ENCODE data around the gene GAPT. TPM values are rescaled to one million over a fixed set of nuclear protein-coding genes. Genes with fewer than 3 reads are reported as not detected.
"Not testable (repeated sequence)": the region's sequence is repeated elsewhere in the genome, so short reads cannot be mapped to it uniquely, and the experiment has no call there.

The GAPT gene
- total and polyA plus RNA-seq, 11 donors = 0.09 to 1.4 (median 0.39) TPM; not detected in 3

GRCh38 chr5:58530942-58531490, 39.8 kb downstream of the GAPT start:
- DNase-seq = no peak
- Histone ChIP-seq H3K4me1 (no peaks in the 10 kb centered on the region), H3K27me3 (no peaks in the 10 kb centered on the region), H3K36me3 (no peaks in the 10 kb centered on the region), H3K4me3 (no peak overlapping the region), H3K27ac (no peak overlapping the region), H3K9me3 (peaks cover 0 to 22% (median 10%) of the 10 kb centered on the region in 12 donors)
- intact Hi-C loops (cut with DNase I) = no loop called here
- TF ChIP-seq POLR2A (IDR thresholded peaks at IDR 0.05) (no peak), CTCF (IDR thresholded peaks at IDR 0.05) (no peak)
- 84 to 94% (median 91%) methylated on average over 1 of the region's 1 CpG for WGBS, 4 donors
- ATAC-seq = no peak

- H3K27ac ChIP-seq, DNase-seq: not testable (repeated sequence)
Measured at GRCh38 chr5:58541935-58542334, 50.7 kb downstream of the GAPT start.

GRCh38 chr5:58542709-58543108, 51.5 kb downstream of the GAPT start:
- Histone ChIP-seq H3K27ac (no peak overlapping the region), H3K4me3 (no peak overlapping the region), H3K36me3 (no peaks in the 10 kb centered on the region), H3K4me1 (peaks cover 0 to 32% (median 0%) of the 10 kb centered on the region in 12 donors), H3K9me3 (peaks cover 0 to 8% (median 0%) of the 10 kb centered on the region in 12 donors), H3K27me3 (no peaks in the 10 kb centered on the region)
- 86 to 95% (median 93%) methylated on average over 1 of the region's 1 CpG for WGBS, 4 donors
- intact Hi-C loops (cut with DNase I) = no loop called here
- no peak for DNase-seq
- TF ChIP-seq POLR2A (IDR thresholded peaks at IDR 0.05) (no peak), CTCF (IDR thresholded peaks at IDR 0.05) (no peak)
- ATAC-seq = no peak

More at GRCh38 chr5:58541935-58542334, 50.7 kb downstream of the GAPT start:
- intact Hi-C loops (cut with DNase I); H3K9me3 ChIP-seq; ATAC-seq; H3K27me3 ChIP-seq; H3K4me3 ChIP-seq; H3K36me3 ChIP-seq: not testable (repeated sequence)
- peaks cover 0 to 32% (median 0%) of the 10 kb centered on the region in 12 donors for H3K4me1 ChIP-seq
- 86 to 93% (median 92%) methylated on average over 9 of the region's 9 CpGs for WGBS, 4 donors

- TF ChIP-seq POLR2A (IDR thresholded peaks at IDR 0.05) (no peak), CTCF (IDR thresholded peaks at IDR 0.05) (no peak)
- Histone ChIP-seq H3K27me3 (no peaks in the 10 kb centered on the region), H3K4me1 (peaks cover 0 to 32% (median 0%) of the 10 kb centered on the region in 12 donors), H3K27ac (peak overlapping the region in 1 of 12 donors; percentile 18), H3K9me3 (peaks cover 0 to 8% (median 0%) of the 10 kb centered on the region in 12 donors), H3K36me3 (no peaks in the 10 kb centered on the region), H3K4me3 (no peak overlapping the region)
- intact Hi-C loops (cut with DNase I) = no loop called here
- WGBS, 4 donors = 83 to 93% (median 87%) methylated on average over 2 of the region's 2 CpGs
- ATAC-seq (no peak), DNase-seq (no peak)
Measured at GRCh38 chr5:58543723-58544122, 52.5 kb downstream of the GAPT start.

GRCh38 chr5:58544195-58544594, 53.0 kb downstream of the GAPT start:
- Histone ChIP-seq H3K27ac (peak overlapping the region in 1 of 12 donors; percentile 18), H3K4me3 (no peak overlapping the region), H3K27me3 (no peaks in the 10 kb centered on the region), H3K4me1 (peaks cover 0 to 32% (median 0%) of the 10 kb centered on the region in 12 donors), H3K36me3 (no peaks in the 10 kb centered on the region), H3K9me3 (peaks cover 0 to 8% (median 0%) of the 10 kb centered on the region in 12 donors)
- ATAC-seq = no peak
- no peak for DNase-seq
- intact Hi-C loops (cut with DNase I) = no loop called here
- 46 to 76% (median 53%) methylated on average over 1 of the region's 1 CpG for WGBS, 4 donors
- no peak for TF ChIP-seq POLR2A (IDR thresholded peaks at IDR 0.05)
- TF ChIP-seq CTCF (IDR thresholded peaks at IDR 0.05) = no peak

Data from heart left ventricle (tissue), 16 donors.